ENCODE measurements around the gene KCNB1.

The KCNB1 gene

DNA sequence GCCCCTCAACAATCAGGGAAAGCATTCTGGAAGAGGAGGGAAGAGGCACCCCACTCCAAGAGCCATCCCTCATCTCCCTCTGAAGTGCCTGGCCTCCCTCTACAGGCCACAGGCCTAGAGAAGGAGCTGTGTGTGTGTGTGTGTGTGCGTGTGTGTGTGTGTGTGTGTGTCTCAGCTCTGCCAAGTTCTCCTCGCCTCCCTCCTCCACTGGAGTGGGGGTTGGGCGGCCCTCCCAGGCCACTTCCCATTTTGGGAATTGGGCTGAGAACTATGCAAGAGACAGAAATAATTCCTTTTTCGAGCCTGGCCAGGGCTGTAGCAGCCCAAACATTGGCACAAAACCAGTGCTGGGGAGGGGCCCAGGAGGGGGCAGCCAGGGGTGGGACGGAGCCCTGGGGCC lies 35.7 kb downstream of the KCNB1 start:
- Mint-ChIP-seq H3K36me3 (ENCODE audit: low read depth) (no peaks in the 10 kb centered on the region), H3K4me1 (ENCODE audit: low read depth) (no peaks in the 10 kb centered on the region), H3K4me3 (no peak overlapping the region), H3K27me3 (peaks cover 51% of the 10 kb centered on the region), H3K9me3 (no peaks in the 10 kb centered on the region), H3K27ac (no peak overlapping the region)

DNA sequence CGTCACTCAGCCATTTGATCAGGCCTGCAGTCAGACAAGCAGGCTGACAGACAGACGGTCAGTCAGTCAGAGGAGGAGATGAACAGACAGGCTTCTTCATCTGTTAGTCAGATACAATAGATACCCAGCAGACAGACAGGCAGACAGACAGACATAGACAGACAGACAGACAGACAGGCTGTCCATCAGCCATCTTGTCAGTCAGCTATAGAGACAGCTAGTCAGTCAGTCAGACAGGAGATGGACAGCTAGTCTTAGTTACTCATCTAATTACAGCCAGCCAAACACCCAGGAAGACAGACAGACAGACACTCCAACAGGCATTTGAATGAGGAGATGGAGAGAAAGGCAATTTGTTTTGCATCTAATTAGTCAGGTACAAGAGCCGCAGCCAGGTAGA lies 36.4 kb downstream of the KCNB1 start:
- no peak overlapping the region for H3K4me3 Mint-ChIP-seq
- H3K27me3 Mint-ChIP-seq: peaks cover 49% of the 10 kb centered on the region

DNA sequence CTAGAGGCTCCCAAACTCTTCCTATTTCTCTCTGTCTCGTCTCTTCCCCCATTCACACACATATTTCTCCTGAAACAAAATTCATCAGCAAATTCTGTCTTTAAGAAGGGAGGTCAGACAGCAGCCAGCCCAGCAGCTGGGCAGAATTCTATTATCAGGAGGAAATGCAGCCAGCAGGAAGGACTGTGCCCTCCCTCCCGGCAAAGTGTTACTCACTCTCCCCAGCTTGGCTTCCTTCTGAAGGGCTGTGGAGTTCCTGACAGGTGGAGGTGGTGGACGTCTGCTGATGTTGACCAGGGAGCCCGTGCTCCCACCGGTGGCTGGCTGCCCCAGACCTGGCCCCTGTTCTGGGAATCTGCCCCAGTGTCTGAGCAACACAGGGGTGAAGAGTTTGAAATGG lies 37.3 kb downstream of the KCNB1 start:
- H3K4me1 Mint-ChIP-seq (ENCODE audit: low read depth): no peaks in the 10 kb centered on the region
- no peak overlapping the region for H3K4me3 Mint-ChIP-seq
- H3K27ac Mint-ChIP-seq: no peak overlapping the region
- H3K27me3 Mint-ChIP-seq: peaks cover 42% of the 10 kb centered on the region
- no peaks in the 10 kb centered on the region for H3K9me3 Mint-ChIP-seq
- H3K36me3 Mint-ChIP-seq (ENCODE audit: low read depth): no peaks in the 10 kb centered on the region

More for the DNA sequence above, 36.4 kb downstream of the KCNB1 start:
- Mint-ChIP-seq H3K4me1 (ENCODE audit: low read depth) (no peaks in the 10 kb centered on the region), H3K36me3 (ENCODE audit: low read depth) (no peaks in the 10 kb centered on the region), H3K27ac (no peak overlapping the region), H3K9me3 (no peaks in the 10 kb centered on the region)

DNA sequence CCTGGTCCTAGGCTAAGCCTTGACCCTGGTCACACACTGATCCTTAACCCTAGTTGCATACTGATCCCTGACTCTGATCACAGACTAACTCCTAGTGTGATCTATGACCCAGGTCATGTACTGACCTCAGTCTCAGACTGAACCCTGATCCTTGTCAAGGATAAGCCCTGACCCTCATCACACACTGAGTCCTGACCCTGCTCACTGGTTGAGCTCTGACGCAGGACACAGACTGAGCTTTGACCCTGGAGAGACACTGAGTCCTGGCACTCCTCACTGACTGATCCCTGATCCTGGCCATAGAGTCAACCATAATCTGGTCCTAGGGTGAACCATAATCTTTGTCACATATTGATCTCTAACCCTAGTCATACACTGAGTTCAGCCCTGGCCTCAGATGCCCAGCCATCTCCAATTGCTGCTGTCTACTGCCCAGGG lies 37.9 kb downstream of the KCNB1 start:
- H3K36me3 Mint-ChIP-seq (ENCODE audit: low read depth): no peaks in the 10 kb centered on the region
- H3K9me3 Mint-ChIP-seq: no peaks in the 10 kb centered on the region
- H3K27ac Mint-ChIP-seq: no peak overlapping the region
- peaks cover 46% of the 10 kb centered on the region for H3K27me3 Mint-ChIP-seq
- no peak overlapping the region for H3K4me3 Mint-ChIP-seq
- no peaks in the 10 kb centered on the region for H3K4me1 Mint-ChIP-seq (ENCODE audit: low read depth)

DNA sequence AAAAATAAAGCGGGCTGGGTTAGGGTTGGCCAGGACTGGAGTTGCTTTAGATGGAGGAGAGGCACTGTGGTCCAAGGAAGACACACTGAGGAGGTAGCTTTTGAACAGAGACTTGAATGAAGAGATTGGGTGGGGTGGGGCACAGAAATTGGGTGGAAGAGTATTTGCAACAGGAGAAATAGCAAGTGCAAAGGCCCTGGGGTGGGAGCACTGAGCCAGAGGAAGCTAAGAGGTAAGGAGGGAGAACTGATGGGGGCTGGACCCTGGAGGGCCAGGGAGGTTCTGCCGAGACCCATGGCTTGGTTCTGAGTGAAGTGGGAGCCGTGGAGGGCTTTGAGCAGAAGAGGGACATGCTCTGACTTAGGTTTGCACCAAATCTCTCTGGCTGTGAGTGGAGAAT lies 45.4 kb downstream of the KCNB1 start:
- no peak overlapping the region for H3K27ac Mint-ChIP-seq
- H3K4me3 Mint-ChIP-seq: no peak overlapping the region
- H3K36me3 Mint-ChIP-seq (ENCODE audit: low read depth): no peaks in the 10 kb centered on the region
- no peaks in the 10 kb centered on the region for H3K9me3 Mint-ChIP-seq
- peaks cover 21% of the 10 kb centered on the region for H3K27me3 Mint-ChIP-seq
- H3K4me1 Mint-ChIP-seq (ENCODE audit: low read depth): no peaks in the 10 kb centered on the region

DNA sequence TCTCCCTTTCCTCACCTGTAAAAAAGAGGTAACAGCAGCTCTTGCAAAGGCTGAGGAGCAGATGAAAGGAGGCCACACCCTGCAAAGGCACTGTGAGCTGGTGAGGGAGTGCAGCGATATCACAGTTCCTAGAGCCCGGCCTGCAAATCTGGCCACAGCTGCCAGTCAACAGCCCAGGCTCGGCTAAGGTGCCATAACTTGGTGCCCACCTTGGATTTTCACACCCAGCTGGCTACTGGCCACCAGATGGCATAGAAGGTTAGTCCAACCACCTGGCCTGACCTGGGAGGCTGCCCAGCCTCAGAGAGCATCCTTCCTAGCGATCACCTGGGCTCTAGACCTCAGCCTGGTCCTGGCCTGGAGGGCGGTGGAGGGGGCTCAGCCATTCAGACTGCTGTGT lies 46.8 kb downstream of the KCNB1 start:
- no peak overlapping the region for H3K27ac Mint-ChIP-seq
- no peak overlapping the region for H3K4me3 Mint-ChIP-seq
- H3K27me3 Mint-ChIP-seq: peaks cover 21% of the 10 kb centered on the region
- no peaks in the 10 kb centered on the region for H3K36me3 Mint-ChIP-seq (ENCODE audit: low read depth)
- no peaks in the 10 kb centered on the region for H3K9me3 Mint-ChIP-seq
- H3K4me1 Mint-ChIP-seq (ENCODE audit: low read depth): no peaks in the 10 kb centered on the region

DNA sequence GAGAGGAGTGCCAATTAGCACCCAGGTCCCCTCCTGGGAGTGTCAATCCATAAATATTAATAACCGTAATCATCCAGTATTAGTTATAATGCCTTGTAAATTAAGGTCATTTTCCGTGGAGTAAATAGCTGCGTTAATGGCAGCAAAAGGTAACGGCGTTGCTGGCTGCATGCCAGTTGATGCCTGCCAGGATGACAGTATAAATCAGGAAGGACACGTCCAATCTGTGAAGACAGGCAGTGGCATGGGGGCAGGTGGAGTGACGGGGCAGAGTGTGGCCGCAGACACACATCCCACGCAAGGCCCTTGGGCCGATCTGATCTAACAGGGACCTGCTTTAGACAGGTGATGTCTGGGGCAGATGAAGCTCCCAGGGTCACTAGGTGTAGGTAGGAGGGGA lies 49.1 kb downstream of the KCNB1 start:
- H3K27me3 Mint-ChIP-seq: peaks cover 24% of the 10 kb centered on the region
- no peaks in the 10 kb centered on the region for H3K36me3 Mint-ChIP-seq (ENCODE audit: low read depth)
- H3K4me1 Mint-ChIP-seq (ENCODE audit: low read depth): no peaks in the 10 kb centered on the region
- H3K27ac Mint-ChIP-seq: no peak overlapping the region
- no peaks in the 10 kb centered on the region for H3K9me3 Mint-ChIP-seq
- H3K4me3 Mint-ChIP-seq: no peak overlapping the region

DNA sequence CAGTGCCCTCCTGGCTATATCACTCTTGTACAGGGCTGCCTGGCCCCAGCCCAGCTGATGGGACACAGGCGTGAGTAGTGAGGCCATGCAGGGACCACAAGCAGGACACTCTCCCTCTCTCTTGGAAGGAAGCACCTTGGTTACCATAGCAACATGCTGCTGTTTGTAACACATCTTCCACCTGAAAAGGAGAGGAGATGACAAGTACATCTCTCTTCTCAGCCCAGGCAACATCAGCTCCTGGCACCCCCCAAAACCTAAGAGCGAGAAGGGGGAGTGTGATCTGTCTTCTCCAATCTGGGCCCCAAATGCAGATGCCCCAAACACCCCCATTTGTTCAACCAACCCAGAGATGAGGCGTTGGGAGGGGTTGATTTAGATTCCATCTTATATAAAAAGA lies 49.9 kb downstream of the KCNB1 start:
- no peaks in the 10 kb centered on the region for H3K36me3 Mint-ChIP-seq (ENCODE audit: low read depth)
- H3K4me1 Mint-ChIP-seq (ENCODE audit: low read depth): no peaks in the 10 kb centered on the region
- no peaks in the 10 kb centered on the region for H3K9me3 Mint-ChIP-seq
- peaks cover 24% of the 10 kb centered on the region for H3K27me3 Mint-ChIP-seq
- no peak overlapping the region for H3K27ac Mint-ChIP-seq
- no peak overlapping the region for H3K4me3 Mint-ChIP-seq

DNA sequence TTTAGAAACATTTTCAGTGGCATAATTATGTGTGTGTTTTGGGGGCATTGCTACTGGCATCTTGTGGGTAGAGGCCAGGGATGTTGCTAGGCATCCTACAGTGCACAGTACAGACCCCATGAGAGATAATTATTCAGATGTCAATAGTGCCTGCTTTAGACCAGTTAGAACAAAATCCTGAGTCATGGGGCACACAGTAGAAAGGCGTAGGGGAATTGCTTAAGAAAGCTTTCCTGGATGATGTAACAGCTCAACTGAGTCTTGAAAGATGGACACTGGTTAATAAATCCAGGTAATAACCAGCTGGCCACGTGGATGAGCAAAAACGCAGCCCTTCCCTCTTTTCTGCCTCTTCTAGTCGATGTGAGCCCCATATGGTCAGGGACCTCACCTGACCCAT lies 51.1 kb downstream of the KCNB1 start:
- no peak overlapping the region for H3K4me3 Mint-ChIP-seq
- no peak overlapping the region for H3K27ac Mint-ChIP-seq
- peaks cover 28% of the 10 kb centered on the region for H3K27me3 Mint-ChIP-seq
- no peaks in the 10 kb centered on the region for H3K9me3 Mint-ChIP-seq
- H3K36me3 Mint-ChIP-seq (ENCODE audit: low read depth): no peaks in the 10 kb centered on the region
- no peaks in the 10 kb centered on the region for H3K4me1 Mint-ChIP-seq (ENCODE audit: low read depth)

DNA sequence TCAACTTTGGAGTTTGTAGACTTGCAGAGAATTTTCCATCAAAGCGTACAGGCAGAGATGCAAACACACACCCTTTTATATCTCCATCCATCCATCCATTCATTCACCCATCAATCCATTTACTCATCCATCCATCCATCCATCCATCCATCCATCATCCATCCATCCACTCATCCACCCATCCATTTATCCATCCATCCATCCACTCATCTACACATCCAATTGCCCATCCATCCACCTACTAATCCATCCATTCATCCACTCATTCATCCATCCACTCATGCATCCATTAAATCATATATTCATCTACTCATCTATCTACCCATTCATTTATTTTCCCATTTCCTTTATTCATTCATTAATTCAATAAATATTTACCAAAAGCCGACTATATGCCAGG lies 52.1 kb downstream of the KCNB1 start:
- Mint-ChIP-seq H3K36me3 (ENCODE audit: low read depth) (no peaks in the 10 kb centered on the region), H3K27ac (no peak overlapping the region), H3K9me3 (no peaks in the 10 kb centered on the region), H3K4me3 (no peak overlapping the region), H3K27me3 (peaks cover 31% of the 10 kb centered on the region), H3K4me1 (ENCODE audit: low read depth) (no peaks in the 10 kb centered on the region)

DNA sequence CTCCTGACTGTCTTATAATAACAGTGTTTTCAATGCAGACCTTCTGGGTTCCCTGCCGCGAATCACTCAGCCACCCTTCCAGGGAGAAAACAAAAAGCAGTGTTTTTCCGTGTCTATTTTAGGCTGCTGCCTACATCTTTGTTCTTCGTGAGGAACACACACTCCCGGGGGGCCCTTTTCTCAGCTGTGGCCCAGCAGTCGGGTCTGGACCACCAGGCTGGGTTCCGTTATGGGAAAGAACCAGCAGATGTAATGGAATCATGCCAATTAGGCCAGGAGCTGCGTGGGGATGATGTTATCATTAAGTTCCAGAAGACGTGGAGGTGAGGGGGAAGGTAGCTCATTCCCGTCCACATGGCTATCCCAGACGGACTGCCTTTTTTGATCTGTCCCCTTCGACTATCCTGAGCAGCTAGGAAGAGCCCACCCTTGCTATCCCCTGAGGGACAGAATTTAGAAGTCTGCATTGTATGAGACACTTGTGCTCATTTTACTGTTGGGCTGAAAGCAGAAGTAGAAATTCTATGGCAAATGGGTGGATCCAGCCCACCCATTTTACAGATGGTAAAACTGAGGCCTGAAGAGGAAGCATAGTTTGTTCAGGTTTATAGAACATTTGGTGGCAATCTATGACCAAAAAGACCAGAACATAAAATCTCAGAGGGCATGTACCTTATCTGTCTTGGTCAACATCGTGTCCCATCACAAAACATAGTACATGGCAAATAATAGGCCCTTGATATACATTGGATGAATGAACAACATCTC lies 54.5 kb downstream of the KCNB1 start:
- no peaks in the 10 kb centered on the region for H3K9me3 Mint-ChIP-seq
- peaks cover 35% of the 10 kb centered on the region for H3K27me3 Mint-ChIP-seq
- H3K36me3 Mint-ChIP-seq (ENCODE audit: low read depth): no peaks in the 10 kb centered on the region
- no peak overlapping the region for H3K4me3 Mint-ChIP-seq
- no peaks in the 10 kb centered on the region for H3K4me1 Mint-ChIP-seq (ENCODE audit: low read depth)
- H3K27ac Mint-ChIP-seq: no peak overlapping the region

DNA sequence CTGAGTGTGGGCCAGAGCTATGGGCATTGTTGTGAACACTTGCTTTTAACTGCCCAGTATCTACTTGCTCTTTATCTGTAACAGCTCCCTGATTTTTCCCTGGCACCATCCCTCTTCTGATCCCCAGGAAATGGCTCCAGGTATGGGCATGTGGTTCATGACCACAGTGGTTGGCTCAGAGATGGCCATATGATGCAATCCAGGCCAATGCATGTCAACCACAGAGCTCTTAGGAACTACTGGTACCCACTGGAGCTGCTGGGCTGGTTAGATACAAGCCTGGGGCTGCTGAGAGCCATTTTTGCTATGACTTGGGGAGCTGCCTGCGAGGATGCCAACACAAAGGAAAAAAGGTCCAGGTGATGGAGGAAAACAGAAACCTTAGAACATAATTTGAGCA lies 55.6 kb downstream of the KCNB1 start:
- H3K27me3 Mint-ChIP-seq: peaks cover 35% of the 10 kb centered on the region
- H3K27ac Mint-ChIP-seq: no peak overlapping the region
- no peaks in the 10 kb centered on the region for H3K4me1 Mint-ChIP-seq (ENCODE audit: low read depth)
- H3K36me3 Mint-ChIP-seq (ENCODE audit: low read depth): no peaks in the 10 kb centered on the region
- no peaks in the 10 kb centered on the region for H3K9me3 Mint-ChIP-seq
- no peak overlapping the region for H3K4me3 Mint-ChIP-seq

DNA sequence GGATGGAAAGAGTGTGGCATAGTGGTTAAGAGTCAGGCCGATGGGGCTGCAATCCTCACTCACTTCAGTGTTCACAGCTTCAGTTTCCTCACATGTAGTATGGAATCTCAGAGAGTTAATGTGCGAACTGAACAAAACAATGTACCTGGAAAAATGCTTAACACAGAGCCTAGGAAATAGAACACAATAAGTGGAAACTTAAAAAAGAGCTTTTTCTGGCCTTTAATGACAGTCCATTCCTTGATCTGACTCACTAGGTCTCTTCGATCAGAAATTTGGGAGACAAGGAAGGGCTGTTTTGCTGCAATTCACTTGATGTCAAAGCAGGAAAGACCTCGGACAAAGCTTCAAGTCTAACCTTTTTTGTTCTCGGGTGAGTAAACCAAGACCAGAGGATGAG lies 56.1 kb downstream of the KCNB1 start:
- Mint-ChIP-seq H3K4me3 (no peak overlapping the region), H3K9me3 (no peaks in the 10 kb centered on the region), H3K27ac (no peak overlapping the region), H3K36me3 (ENCODE audit: low read depth) (no peaks in the 10 kb centered on the region), H3K4me1 (ENCODE audit: low read depth) (no peaks in the 10 kb centered on the region), H3K27me3 (peaks cover 35% of the 10 kb centered on the region)

DNA sequence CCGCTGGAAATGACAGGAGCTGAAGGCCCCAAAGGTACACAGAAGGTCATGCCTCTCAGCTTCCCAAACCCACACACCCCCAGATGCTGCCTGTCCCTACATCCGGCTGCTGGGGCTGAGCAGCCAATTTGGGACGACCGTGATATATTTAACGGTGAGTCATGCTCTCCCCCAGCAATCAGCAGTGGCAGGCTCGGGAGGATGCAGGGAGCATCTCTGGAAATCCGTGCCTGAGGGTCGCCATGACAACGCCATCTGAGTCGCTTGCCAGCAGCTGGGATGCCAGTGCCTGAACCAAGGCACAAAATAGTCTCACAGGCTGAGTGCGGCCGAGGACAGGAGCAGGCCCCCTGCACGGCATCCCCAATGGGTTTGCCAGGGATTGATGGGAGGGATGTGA lies 57.9 kb downstream of the KCNB1 start:
- Mint-ChIP-seq H3K27me3 (peaks cover 30% of the 10 kb centered on the region), H3K36me3 (ENCODE audit: low read depth) (no peaks in the 10 kb centered on the region), H3K4me1 (ENCODE audit: low read depth) (no peaks in the 10 kb centered on the region), H3K9me3 (no peaks in the 10 kb centered on the region), H3K27ac (no peak overlapping the region), H3K4me3 (no peak overlapping the region)

DNA sequence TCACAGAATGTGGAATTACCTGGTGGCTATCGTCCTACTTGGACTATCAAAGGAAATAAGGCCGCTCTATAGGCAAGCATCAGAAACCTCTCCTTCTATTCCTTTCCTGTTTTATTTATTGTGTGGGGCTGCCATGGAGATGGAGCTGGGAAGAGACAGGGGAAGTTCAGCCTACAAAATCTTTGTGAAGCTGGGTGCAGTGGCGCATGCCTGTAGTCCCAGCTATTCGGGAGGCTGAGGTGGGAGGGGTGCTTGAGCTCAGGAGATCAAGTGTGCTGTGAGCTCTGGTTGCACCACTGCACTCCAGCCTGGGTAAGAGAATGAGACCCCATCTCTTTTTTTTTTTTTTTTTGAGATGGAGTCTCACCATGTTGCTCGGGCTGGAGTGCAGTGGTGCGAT lies 60.3 kb downstream of the KCNB1 start:
- H3K4me1 Mint-ChIP-seq (ENCODE audit: low read depth): no peaks in the 10 kb centered on the region
- no peaks in the 10 kb centered on the region for H3K9me3 Mint-ChIP-seq
- H3K27me3 Mint-ChIP-seq: peaks cover 18% of the 10 kb centered on the region
- H3K36me3 Mint-ChIP-seq (ENCODE audit: low read depth): no peaks in the 10 kb centered on the region
- no peak overlapping the region for H3K27ac Mint-ChIP-seq
- no peak overlapping the region for H3K4me3 Mint-ChIP-seq

DNA sequence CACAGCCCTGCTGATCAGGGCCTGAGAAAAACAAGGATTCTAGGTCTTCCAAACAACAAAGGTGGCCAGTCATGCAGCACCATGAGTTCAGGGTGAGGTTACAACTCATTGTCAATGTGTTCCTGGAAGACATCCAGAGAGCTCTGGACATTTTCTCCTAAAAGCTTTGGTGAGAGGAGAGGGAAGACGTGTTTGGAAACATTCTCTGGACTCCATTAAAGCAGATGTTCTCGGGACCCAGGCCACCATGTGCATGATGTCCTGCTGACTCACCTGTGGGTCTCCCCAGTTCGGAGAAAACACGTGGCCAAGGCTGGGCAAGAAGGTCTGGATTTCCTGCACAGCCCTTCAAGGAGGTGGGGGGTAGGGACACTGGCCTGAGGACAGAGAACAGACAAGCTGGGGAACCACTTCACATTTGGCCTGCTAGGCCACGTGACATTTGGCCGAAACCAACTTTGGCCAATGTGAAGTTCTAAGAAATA lies 61.6 kb downstream of the KCNB1 start:
- H3K4me3 Mint-ChIP-seq: no peak overlapping the region
- no peak overlapping the region for H3K27ac Mint-ChIP-seq
- peaks cover 11% of the 10 kb centered on the region for H3K27me3 Mint-ChIP-seq
- H3K4me1 Mint-ChIP-seq (ENCODE audit: low read depth): no peaks in the 10 kb centered on the region
- H3K36me3 Mint-ChIP-seq (ENCODE audit: low read depth): no peaks in the 10 kb centered on the region
- no peaks in the 10 kb centered on the region for H3K9me3 Mint-ChIP-seq
